ENCODE results near the gene PAPPA2.

PAPPA2 gene

GRCh38 chr1:176796583-176796982 is 333.6 kb downstream of the PAPPA2 start:
- DNase-seq, result no peak
- H3K79me2 ChIP-seq (ENCODE audit: low read length), result no peaks in the 10 kb centered on the region
- H3K27ac ChIP-seq (ENCODE audit: low read length), result no peak overlapping the region
- H3K36me3 ChIP-seq (replicated peaks; ENCODE audit: insufficient read depth, low read length), result no peaks in the 10 kb centered on the region
- no peaks in the 10 kb centered on the region for H3K4me1 ChIP-seq (ENCODE audit: low read length)
- H3K27me3 ChIP-seq (replicated peaks; ENCODE audit: insufficient read depth, low read length), result no peaks in the 10 kb centered on the region
- no peak overlapping the region for H3K9ac ChIP-seq (ENCODE audit: low read length)
- no peaks in the 10 kb centered on the region for H3K9me2 ChIP-seq (replicated peaks; ENCODE audit: insufficient read depth, low read length)
- TF ChIP-seq EZH2phosphoT487 (IDR thresholded peaks at IDR 0.05; ENCODE audit: low read length) (no peak), EZH2 (optimal IDR thresholded peaks at IDR 0.05; ENCODE audit: low read depth, low read length) (no peak), CTCF (IDR thresholded peaks at IDR 0.05; ENCODE audit: low read length) (no peak)
- H2AFZ ChIP-seq (ENCODE audit: low read length), result no peak overlapping the region
- H4K20me1 ChIP-seq (ENCODE audit: insufficient read depth, low read length), result no peaks in the 10 kb centered on the region
- no peak overlapping the region for H3K4me3 ChIP-seq (ENCODE audit: low read length)
- H3K9me3 ChIP-seq (replicated peaks; ENCODE audit: insufficient read depth, low read length), result no peaks in the 10 kb centered on the region
- H3F3A ChIP-seq (ENCODE audit: insufficient read depth, low read length), result no peaks in the 10 kb centered on the region
- no peak overlapping the region for H3K4me2 ChIP-seq (ENCODE audit: low read depth, low read length)

DNA sequence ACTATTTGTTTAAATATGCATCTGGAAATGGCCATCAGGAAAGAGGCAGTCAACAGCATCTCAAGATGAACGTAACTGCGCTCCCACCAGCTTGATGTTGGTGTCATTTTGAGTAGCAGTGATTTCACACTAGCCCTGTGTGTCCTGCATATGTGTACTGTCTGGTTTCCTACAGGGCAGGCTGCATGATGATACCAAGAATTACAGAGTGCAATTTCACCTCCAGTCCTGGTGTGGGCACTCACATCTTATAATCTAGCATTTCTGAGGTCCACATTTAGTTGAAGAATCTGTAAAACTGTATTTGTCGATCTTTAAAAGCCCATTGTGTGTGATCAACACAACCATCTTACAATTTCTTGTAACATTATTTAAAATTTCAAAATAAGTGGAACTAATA is 336.4 kb downstream of the PAPPA2 start:
- no peak overlapping the region for H3K27ac ChIP-seq (ENCODE audit: low read length)
- H3K4me3 ChIP-seq (ENCODE audit: low read length), result no peak overlapping the region
- TF ChIP-seq EZH2phosphoT487 (IDR thresholded peaks at IDR 0.05; ENCODE audit: low read length) (no peak), EZH2 (optimal IDR thresholded peaks at IDR 0.05; ENCODE audit: low read depth, low read length) (no peak), CTCF (IDR thresholded peaks at IDR 0.05; ENCODE audit: low read length) (no peak)
- H2AFZ ChIP-seq (ENCODE audit: low read length), result no peak overlapping the region
- H3K4me2 ChIP-seq (ENCODE audit: low read depth, low read length), result no peak overlapping the region
- no peaks in the 10 kb centered on the region for H3K27me3 ChIP-seq (replicated peaks; ENCODE audit: insufficient read depth, low read length)
- no peak for DNase-seq
- H4K20me1 ChIP-seq (ENCODE audit: insufficient read depth, low read length), result no peaks in the 10 kb centered on the region
- no peaks in the 10 kb centered on the region for H3K79me2 ChIP-seq (ENCODE audit: low read length)
- H3K4me1 ChIP-seq (ENCODE audit: low read length), result no peaks in the 10 kb centered on the region
- no peaks in the 10 kb centered on the region for H3K9me2 ChIP-seq (replicated peaks; ENCODE audit: insufficient read depth, low read length)
- no peaks in the 10 kb centered on the region for H3K36me3 ChIP-seq (replicated peaks; ENCODE audit: insufficient read depth, low read length)
- no peak overlapping the region for H3K9ac ChIP-seq (ENCODE audit: low read length)
- no peaks in the 10 kb centered on the region for H3F3A ChIP-seq (ENCODE audit: insufficient read depth, low read length)
- H3K9me3 ChIP-seq (replicated peaks; ENCODE audit: insufficient read depth, low read length), result no peaks in the 10 kb centered on the region

DNA sequence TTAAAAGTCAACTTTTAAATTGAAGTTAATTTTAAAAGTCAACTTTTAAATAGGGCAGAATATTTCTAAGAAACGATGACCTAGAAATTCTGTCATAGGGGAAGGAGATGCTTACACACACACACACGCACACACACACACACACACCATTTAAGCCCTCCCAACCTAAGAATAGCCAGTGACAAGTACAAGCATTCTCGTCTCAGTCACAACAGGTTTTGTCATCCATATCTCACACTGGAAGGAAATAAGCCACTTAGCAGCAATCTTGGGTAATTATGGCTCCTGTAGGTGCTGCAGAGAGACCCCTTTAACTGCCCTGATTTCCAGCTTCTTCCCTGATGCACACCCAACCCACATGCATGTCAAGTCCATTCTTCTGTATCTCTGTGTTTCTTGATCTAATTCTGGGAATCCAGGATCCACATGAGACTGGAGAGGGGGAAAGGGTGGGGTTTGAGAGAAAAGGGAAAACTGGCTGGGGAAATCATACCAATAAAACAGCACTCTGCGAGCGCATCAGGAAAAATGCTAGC is 338.1 kb downstream of the PAPPA2 start:
- no peaks in the 10 kb centered on the region for H3K9me3 ChIP-seq (replicated peaks; ENCODE audit: insufficient read depth, low read length)
- TF ChIP-seq EZH2 (optimal IDR thresholded peaks at IDR 0.05; ENCODE audit: low read depth, low read length) (no peak), EZH2phosphoT487 (IDR thresholded peaks at IDR 0.05; ENCODE audit: low read length) (no peak), CTCF (IDR thresholded peaks at IDR 0.05; ENCODE audit: low read length) (no peak)
- no peak overlapping the region for H3K9ac ChIP-seq (ENCODE audit: low read length)
- no peak overlapping the region for H3K4me3 ChIP-seq (ENCODE audit: low read length)
- H3K27me3 ChIP-seq (replicated peaks; ENCODE audit: insufficient read depth, low read length), result no peaks in the 10 kb centered on the region
- no peak overlapping the region for H2AFZ ChIP-seq (ENCODE audit: low read length)
- H3K9me2 ChIP-seq (replicated peaks; ENCODE audit: insufficient read depth, low read length), result no peaks in the 10 kb centered on the region
- no peak for DNase-seq
- H3K27ac ChIP-seq (ENCODE audit: low read length), result no peak overlapping the region
- H3K4me2 ChIP-seq (ENCODE audit: low read depth, low read length), result no peak overlapping the region
- H3K36me3 ChIP-seq (replicated peaks; ENCODE audit: insufficient read depth, low read length), result no peaks in the 10 kb centered on the region
- H3K79me2 ChIP-seq (ENCODE audit: low read length), result no peaks in the 10 kb centered on the region
- H3K4me1 ChIP-seq (ENCODE audit: low read length), result no peaks in the 10 kb centered on the region
- H4K20me1 ChIP-seq (ENCODE audit: insufficient read depth, low read length), result no peaks in the 10 kb centered on the region
- H3F3A ChIP-seq (ENCODE audit: insufficient read depth, low read length), result no peaks in the 10 kb centered on the region

All from MM.1S (cell line).